GM12864 (cell line): ENCODE data around the gene HHAT.

Source experiments
- DNase-seq: peaks from one replicate; pipeline ENCODE4 v3.0.0-alpha.2; 2011; ENCODE audit warnings: low read depth
- H3K4me3 ChIP-seq: 2 replicates; pipeline ENCODE4 v1.5.1; 2011; ENCODE audit warnings: mild to moderate bottlenecking, low read depth, low read length, control low read depth
- CTCF ChIP-seq: IDR thresholded peaks from 2 replicates; pipeline ENCODE4 v1.5.1; 2011; ENCODE audit warnings: low read depth, mild to moderate bottlenecking, moderate library complexity, low read length, control low read depth, inconsistent platforms; ENCODE audit errors: missing control alignments

Gene HHAT

DNA sequence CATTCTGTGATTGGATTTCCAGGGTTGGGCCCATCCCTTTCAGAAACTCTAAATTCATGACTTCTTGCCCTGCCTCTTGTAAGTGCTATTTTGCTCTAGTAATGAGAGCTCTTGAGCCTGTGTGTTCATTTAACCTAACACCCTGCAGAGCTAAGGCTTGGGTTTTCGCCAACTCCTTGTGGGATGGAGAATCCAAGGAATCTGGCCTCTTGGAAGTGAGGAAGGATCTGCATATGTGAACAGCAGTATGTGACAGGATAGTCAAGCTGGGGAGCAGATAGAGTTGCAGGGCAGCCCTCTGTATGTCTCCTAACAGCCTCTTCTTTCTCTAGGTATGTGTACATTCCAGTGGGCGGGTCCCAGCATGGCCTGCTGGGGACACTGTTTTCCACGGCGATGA, 258.9 kb downstream of the HHAT start:
- H3K4me3 ChIP-seq, result no peak overlapping the region
- no peak for TF ChIP-seq CTCF
- no peak for DNase-seq

DNA sequence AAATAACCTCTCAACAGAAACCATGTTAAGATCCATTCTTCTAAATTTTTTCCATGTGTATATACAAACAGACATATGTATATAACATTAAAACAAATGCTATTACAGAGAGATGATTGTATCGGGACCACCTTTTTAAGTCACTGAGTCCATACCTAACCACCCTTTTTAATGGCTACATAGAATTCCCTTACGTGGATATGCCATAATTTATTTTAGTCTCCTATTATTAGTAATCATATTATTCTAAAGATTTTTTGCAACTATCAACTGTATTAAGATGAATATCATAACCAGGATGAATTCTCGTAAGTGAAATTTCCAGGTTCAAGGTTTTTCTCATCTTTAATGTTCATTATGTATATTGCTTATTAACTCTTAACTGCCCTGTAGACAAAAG, 259.7 kb downstream of the HHAT start:
- DNase-seq, result no peak
- no peak for TF ChIP-seq CTCF
- no peak overlapping the region for H3K4me3 ChIP-seq

DNA sequence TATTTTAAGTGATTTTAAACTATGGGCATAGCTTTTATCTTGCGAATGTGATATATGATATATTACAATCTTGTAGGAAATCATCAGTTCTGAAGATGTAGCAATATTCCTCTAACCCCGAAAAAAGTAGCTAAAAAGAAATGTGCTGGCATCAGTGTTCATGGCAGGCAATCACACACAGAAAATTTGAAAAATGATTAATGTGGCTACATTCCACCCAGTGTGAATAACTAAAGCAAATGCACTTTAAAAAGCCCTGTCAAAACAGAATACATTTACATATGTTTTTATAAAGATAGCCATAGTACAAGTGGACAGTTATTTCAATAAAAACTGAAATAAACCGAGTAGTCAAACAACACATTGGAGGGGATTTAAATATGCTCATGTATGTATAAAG, 260.2 kb downstream of the HHAT start:
- DNase-seq, result no peak
- no peak for TF ChIP-seq CTCF
- H3K4me3 ChIP-seq, result no peak overlapping the region

- no peak overlapping the region for H3K4me3 ChIP-seq
- no peak for DNase-seq
- no peak for TF ChIP-seq CTCF
Measured at GRCh38 chr1:210591214-210591613, 262.5 kb downstream of the HHAT start.

- no peak for TF ChIP-seq CTCF
- DNase-seq, result no peak
- no peak overlapping the region for H3K4me3 ChIP-seq
Measured at GRCh38 chr1:210594605-210595004, 265.9 kb downstream of the HHAT start.

DNA sequence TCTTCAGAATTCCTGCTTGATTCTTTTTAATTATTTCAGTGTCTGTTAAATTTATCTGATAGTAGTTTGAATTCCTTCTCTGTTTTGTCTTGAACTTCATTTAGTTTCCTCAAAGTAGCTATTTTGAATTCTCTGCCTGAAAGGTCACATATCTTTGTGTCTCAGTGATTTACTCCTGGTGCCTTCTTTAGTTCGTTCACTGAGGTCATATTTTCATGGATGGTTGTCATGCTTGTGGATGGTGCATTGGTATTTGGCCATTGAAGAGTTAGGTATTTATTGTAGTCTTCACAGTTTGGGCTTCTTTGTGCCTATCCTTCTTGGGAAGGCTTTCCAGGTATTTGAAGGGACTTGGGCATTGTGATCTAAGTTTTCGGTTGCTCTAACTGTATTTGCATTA, 267.9 kb downstream of the HHAT start:
- no peak overlapping the region for H3K4me3 ChIP-seq
- no peak for DNase-seq
- TF ChIP-seq CTCF, result no peak

- no peak for TF ChIP-seq CTCF
- DNase-seq, result no peak
- no peak overlapping the region for H3K4me3 ChIP-seq
Measured at GRCh38 chr1:210597555-210598134, 268.9 kb downstream of the HHAT start.
